Stimulated activated CD8-positive, alpha-beta memory T cell treated with anti-CD3 and anti-CD28 coated beads, Interleukin-7, amount 100 ng/mL, for 48 hours (primary cell): ENCODE data around the gene ZNF573.
A peak's percentile ranks its signal among the peaks of the same experiment; 100 is the strongest.
"Not testable (repeated sequence)": the region's sequence is repeated elsewhere in the genome, so short reads cannot be mapped to it uniquely, and the experiment has no call there.

Source experiments
- DNase-seq, 2 donors: peaks; one replicate each; pipeline ENCODE4 v3.0.0-alpha.2; 2020; ENCODE audit warnings: low read depth in 1 of 2; ENCODE audit errors: extremely low read depth in 1 of 2

ZNF573 gene

GRCh38 chr19:37779127-37780005 lies at the start of gene ZNF573:
TSS of gene ZNF573 (minus strand) at chr19:37779586. CDS start at chr19:37773729, 5,857 bp downstream.
- DNase-seq = peak; percentile 46 to 67

DNA sequence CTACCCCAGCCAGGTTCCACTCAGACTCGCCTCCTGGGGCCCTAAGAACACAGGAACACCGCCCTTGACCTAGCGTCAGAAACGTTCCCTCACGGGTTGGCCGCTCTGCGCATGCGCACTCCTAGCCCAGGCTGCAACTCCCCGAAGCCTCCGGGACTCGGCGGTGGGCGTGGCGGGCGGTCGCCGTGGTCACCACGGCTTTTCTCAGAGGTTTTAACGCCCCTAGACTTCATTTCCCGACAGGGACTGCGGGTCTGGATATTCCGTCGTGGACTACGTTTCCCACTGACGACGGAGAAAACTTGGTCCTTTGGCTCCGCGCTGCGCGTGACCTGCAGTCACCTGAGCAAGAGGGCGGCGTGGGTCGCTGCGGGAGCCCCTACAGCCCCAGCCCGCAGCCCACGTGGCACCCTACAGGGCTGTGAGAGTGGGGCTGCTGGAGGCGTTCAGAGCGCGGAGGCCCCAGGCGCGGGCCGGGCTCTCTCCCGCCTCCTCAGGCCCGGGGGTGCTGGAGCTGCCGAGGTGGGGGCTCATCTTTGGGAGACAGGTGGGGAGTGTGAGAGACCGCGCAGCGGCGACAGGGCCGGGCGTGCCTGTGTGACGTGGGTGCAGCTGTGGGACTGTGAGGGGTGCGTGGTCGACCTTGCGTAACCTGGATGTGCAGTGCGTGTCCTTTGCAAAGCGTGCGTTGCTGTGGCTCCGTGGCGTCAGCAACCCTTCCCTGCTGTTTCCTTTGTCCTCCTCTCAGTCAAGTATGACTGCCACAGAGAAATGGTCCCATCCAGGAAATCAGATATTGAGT lies 38.0 kb upstream of the ZNF573 start:
- peak in 1 of 2 donors; percentile 7 for DNase-seq

GRCh38 chr19:37815611-37816010 lies 36.2 kb upstream of the ZNF573 start:
- DNase-seq = not testable (repeated sequence)

- no peak for DNase-seq
Measured at GRCh38 chr19:37813340-37813739, 34.0 kb upstream of the ZNF573 start.

GRCh38 chr19:37809366-37809765 lies 30.0 kb upstream of the ZNF573 start:
- DNase-seq = no peak

- DNase-seq = no peak
Measured at GRCh38 chr19:37803249-37803840, 24.0 kb upstream of the ZNF573 start.

- no peak for DNase-seq
Measured at GRCh38 chr19:37790244-37790925, 11.0 kb upstream of the ZNF573 start.

DNA sequence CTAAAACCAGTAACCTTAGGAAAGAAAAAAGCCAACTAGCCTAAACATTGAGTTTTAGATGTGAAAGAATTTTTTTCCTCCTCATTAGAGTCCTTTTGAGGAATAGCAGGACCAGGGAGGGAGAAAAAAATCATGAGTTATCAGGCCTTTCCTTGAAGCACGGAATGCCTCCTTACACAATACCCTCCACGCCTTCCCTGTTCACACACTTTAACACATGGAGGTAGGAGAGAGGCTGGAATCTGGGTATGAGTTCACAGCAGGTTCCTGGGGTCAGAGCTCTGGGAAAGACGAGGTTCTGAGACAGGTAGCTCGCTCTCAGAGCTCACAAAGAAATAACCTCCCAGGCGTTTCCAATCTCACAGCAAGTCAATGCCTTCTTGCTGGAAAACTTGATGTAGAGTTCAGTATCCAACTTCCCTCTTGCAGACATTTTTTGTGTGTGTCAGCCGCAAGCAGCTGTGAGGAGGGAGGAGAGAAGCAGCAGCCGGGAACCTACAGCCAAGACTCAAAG lies 716 bp downstream of the ZNF573 start:
- no peak for DNase-seq

DNA sequence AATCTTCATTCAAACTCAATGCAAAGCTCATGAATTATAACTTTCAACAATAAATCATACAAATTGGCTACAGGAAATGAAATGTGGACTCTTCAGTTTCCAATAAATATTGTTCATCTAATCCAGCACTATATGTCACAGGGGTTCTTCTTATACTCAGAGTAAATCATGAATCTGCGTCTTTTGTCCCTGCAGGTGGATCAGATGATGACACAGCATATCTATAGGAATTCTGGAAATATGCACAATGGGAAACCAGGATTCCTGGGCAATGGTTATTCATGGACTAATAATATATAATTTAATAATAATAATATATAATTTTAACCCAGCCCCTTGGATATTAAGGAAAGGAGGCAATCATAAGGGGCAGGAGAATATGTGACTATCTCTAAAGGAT lies 8.4 kb downstream of the ZNF573 start:
- no peak for DNase-seq

DNA sequence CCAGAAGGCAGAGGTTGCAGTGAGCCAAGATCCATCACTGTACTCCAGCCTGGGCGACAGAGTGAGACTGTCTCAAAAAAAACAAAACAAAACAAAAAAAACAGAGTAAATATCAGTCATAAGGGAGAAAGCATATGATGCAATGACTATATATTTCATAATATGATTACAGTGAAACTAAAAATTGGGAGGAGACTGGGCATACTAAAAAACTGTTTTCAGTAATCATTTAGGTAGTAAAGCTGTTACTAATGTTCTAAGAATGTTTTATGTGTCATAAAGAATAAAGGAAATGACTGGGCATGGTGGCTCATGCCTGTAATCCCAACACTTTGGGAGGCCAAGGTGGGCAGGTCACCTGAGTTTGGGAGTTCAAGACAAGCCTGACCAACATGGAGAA lies 15.9 kb downstream of the ZNF573 start:
- DNase-seq = no peak

GRCh38 chr19:37757683-37758082 lies 21.7 kb downstream of the ZNF573 start:
- DNase-seq = not testable (repeated sequence)

- DNase-seq = no peak
Measured at GRCh38 chr19:37738371-37738770, 41.0 kb downstream of the ZNF573 start.

DNA sequence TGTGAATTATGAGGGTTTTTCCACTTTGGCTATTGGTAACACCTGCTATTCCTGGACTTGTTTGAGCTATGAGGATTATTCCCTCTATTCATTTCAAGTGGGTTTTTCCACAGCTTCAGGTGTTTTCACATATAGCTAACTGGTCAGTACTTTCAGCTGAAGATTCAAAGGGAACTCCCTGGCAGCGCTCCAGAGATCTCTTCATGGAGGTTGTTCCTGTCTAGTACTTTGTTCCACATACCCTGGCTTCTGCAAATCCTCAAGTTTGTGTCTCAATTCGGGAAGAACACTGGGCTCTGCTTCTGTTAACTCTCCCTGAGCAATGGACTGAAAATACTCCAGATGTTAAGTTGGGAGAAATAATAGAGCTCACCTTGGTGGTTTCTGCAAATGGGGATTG lies 54.2 kb downstream of the ZNF573 start:
- DNase-seq = no peak

- no peak for DNase-seq
Measured at GRCh38 chr19:37719927-37720265, 59.5 kb downstream of the ZNF573 start.

GRCh38 chr19:37719111-37719926 lies 60.1 kb downstream of the ZNF573 start, which contains the start of gene ZNF607:
TSS of gene ZNF607 (minus strand) at chr19:37719761. CDS start at chr19:37711618, 8,143 bp downstream.
- DNase-seq = peak; percentile 68 to 86

- DNase-seq = no peak
Measured at GRCh38 chr19:37718304-37718703, 61.1 kb downstream of the ZNF573 start.

DNA sequence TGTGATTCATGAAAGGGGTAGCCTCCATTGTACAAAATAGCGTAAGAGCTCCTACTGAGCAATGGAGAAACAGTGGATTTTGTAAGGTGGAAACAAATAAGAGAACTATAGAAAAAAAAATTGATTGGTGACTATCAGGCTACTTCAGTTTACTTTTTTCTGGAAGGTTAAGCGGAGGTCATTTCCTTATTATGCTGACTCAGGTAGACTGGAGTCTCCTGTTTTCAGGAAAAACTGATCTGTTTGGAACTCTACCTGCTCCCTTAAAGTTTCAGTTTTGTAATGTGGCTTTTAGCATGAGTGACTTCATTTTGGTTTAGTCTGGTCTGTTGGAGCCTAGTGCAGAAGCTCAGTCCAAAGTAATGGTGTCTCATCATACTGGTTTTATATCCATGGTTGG lies 63.2 kb downstream of the ZNF573 start:
- DNase-seq = no peak

DNA sequence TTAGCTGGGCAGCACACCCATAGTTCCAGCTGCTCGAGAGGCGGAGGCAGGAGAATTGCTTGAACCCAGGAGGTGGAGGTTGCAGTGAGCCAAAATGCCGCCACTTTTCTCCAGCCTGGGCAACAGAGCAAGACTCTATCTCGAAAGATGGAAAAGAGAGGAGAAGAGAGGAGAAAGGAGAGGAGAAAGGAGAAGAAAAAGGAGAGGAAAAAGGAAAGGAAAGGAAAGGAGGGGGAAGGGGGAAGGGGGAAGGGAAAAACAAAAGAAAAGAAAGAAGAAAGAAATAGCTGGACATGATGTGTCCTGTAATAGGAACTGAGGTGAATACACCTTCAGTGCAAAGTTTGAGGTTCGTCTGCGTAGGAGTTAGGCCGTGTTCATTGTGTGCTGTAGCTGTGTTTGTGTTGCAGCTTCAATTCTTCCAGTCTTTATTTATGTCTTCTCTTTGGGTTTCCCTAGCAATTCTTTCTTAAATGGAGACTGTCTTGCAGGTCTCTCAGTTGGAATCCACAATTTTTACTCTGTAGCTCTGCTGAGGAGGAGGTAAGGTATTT lies 73.3 kb downstream of the ZNF573 start:
- DNase-seq = no peak

DNA sequence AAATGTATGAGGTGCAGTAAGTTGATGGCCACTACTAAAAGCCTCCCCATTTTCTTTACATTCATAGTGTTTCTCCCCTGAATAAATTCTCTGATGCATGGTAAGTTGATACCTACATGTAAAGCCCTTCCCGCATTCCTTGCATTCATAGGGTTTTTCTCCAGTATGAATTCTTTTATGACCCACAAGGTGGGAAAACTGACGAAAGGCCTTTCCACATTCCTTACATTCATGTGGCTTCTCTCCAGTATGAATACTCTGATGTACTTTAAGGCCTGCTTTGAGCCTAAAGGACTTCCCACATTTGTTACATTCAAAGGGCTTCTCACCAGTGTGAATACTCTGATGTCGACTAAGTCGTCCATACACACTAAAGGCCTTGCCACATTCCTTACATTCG lies 80.3 kb downstream of the ZNF573 start:
- DNase-seq = no peak

DNA sequence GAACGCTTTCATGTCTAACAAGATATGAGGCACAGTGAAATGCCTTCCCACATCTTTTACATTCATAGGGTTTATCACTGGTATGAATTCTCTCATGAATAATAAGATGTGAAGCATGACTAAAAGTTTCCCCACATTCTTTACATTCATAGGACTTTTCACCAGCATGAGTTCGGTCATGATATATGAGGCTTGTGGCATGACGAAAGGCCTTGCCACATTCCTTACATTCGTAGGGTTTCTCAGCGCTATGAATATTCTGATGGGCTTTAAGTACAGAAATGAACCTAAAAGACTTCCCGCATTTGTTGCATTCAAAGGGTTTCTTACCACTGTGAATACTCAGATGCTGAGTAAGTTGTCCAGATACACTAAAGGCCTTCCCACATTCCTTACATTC lies 81.2 kb downstream of the ZNF573 start:
- DNase-seq = no peak
